Epithelial cell of esophagus (primary cell): Measurements from ENCODE around the gene C1QTNF3.

Source experiments
- DNase-seq: peaks from one replicate; pipeline ENCODE4 v3.0.0; 2010; ENCODE audit warnings: low read depth
- H3K4me3 ChIP-seq: 2 replicates; pipeline ENCODE4 v1.5.1; 2011; ENCODE audit warnings: mild to moderate bottlenecking, low read length, control low read depth
- CTCF ChIP-seq: IDR thresholded peaks from 2 replicates; pipeline ENCODE4 v1.5.1; 2011; ENCODE audit warnings: low read depth, mild to moderate bottlenecking, low read length, control low read depth, inconsistent platforms; ENCODE audit not compliant: insufficient read depth; ENCODE audit errors: missing control alignments

Gene C1QTNF3

DNA sequence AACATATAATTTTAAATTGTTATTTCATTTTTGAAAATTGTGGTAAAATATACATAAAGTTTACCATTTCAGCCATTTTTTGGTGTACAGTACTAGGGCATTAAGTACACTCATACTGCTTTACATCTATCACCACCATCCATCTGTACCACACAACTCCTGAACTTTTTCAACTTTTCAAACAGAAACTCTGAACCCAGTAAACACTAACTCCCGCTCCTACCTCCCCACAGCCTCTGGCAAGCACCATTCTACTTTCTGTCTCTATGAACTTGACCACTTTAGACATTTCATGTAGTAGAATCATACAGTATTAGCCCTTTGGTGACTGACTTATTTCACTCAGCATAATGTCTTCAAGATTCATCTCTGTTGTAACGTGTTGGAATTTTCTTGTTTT, 50.1 kb downstream of the C1QTNF3 start:
- no peak for TF ChIP-seq CTCF
- no peak overlapping the region for H3K4me3 ChIP-seq
- no peak for DNase-seq

- no peak for DNase-seq
- H3K4me3 ChIP-seq: no peak overlapping the region
- no peak for TF ChIP-seq CTCF
Measured at GRCh38 chr5:33985447-33985846, 57.6 kb downstream of the C1QTNF3 start.

DNA sequence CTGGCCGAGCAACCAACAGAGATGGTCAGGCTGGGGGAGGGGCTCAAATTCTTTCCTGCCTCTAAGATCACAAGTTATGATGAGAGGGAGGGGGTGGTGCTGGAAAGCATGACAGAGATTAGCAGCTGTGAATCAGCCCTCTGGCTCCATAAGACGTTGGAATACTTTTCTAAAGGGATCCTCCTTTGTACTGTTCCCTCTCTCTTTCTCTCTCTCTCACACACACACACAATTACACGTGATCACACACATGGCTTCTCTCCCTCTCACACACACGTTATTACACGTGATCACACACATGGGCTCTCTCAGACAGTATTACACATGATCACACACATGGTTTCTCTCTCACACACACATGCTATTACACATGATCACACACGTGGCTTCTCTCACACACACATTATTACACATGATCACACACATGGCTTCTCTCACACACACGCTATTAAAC, 58.3 kb downstream of the C1QTNF3 start, which contains the start of gene SLC45A2:
Gene SLC45A2, minus strand, starts transcription at position 23 of the 454 bp plus-strand sequence. CDS start 110 bp downstream, outside the sequence.
- TF ChIP-seq CTCF: no peak
- H3K4me3 ChIP-seq: no peak within 1 kb of the TSS
- no peak for DNase-seq

DNA sequence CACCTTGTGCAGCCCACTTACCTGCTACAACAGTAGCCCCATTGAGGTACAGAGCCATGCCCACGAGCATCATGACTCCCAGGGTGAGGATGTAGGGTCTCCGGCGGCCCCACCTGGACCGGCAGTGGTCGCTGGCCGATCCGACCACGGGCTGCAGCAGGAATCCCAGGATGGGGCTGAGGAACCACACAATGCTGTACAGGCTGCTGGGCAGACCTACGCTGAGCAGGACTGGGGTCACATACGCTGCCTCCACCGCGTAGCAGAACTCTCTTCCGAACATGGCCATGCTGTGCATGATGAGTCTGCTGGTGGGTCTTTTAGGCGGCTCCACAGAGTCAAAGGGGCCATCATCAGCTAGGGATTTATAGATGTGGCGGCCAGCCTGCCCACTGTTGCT, 58.8 kb downstream of the C1QTNF3 start:
- TF ChIP-seq CTCF: no peak
- no peak overlapping the region for H3K4me3 ChIP-seq
- no peak for DNase-seq

- no peak overlapping the region for H3K4me3 ChIP-seq
- no peak for DNase-seq
- no peak for TF ChIP-seq CTCF
Measured at GRCh38 chr5:33981408-33982162, 61.4 kb downstream of the C1QTNF3 start.

DNA sequence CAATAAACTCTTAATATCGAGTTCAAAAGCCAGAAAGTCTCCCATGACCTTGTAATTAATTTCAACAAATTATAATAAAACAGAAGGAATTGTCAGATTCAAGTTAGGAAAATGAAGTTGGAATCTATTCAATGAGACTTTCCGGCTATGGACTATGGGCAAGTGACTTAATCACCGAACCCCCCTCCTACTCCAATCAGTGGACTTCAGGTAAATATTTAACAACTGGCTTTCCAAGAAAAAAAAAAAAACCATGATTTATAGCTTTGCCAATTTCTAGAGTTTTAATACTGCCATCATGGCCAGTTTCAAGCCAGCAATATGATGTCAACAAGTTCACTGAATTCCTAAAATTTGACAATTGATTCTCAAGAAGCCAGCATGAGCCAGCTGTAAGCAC, 63.0 kb downstream of the C1QTNF3 start:
- no peak overlapping the region for H3K4me3 ChIP-seq
- no peak for TF ChIP-seq CTCF
- no peak for DNase-seq

GRCh38 chr5:33978306-33978705, 64.7 kb downstream of the C1QTNF3 start:
- DNase-seq: no peak
- H3K4me3 ChIP-seq: no peak overlapping the region
- no peak for TF ChIP-seq CTCF
